Measurements from ENCODE around the gene NUB1.

Gene NUB1

DNA sequence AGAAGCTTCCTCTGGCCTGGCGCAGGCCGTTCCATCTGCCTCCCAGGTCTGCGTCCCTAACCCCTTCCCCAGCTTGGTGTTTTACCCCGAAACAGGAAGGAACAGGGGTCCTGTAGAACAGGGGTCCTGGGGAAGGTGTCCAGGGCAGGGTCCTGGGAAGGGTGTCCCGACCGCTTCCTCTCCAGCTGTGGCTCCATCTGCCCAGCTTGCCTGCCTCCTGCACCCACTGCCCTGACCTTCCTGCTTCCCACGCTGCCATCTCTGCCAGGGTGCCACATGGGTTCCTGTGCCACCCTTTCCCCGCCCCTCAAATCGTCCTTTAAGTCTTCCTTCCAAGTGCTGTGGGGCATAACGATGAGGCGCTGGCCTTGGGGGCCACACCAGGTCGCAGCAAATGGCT is 35.8 kb downstream of the NUB1 start:
- no peak for DNase-seq (ENCODE audit: low read depth)

DNA sequence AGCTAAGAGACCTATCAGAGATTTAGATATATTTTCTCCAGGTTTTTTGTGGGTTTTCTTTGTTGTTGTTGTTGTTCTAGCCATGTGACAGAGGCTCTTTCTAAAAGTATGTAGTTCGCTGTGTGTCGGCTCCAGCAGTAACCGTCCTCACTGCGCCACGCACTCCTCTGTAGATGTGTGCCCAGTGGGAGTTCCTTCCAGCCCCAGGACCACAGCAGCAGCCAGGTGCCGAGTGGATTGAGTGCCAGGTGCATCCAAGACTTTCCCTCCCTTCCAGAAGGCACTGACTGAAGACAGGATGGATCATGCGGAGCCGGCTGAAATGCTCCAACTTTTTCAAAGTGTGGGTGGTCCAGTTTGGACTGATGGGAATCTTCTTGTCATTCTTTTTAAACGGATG is 36.4 kb downstream of the NUB1 start:
- DNase-seq (ENCODE audit: low read depth), result no peak

DNA sequence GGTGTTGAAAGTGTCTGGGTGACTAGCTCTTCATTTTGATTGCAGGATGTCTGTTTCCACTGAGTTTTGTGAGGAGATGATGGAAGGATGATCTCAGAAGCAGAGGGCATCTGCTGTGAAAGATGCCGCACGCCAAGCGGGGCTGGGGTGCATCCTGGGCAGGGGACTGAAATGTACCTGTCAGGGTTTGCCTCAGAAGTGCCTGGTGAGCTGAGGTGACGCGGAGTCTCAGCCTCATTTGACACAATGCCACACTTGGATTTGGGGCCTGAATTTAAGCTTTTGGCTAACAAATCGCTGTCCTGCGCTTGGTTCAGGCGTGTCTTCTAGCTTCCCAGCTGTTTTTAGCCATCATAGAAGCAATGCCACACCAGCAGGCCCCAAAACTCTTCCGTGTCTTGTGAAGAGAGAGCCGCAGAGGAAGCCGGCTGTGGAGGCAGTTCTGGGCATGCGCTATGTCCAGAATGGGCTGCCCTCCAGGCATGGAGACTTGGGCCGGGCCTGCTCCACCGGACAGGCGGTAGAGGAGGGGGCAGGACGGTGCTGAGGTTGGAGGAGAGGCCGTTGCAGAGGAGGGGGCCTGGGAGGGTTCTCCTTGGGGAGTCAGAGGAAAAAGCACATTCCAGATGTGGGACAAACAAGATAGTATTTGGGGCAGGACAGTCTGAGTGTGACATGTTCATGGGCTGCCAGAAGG is 37.0 kb downstream of the NUB1 start:
- DNase-seq (ENCODE audit: low read depth), result no peak

GRCh38 chr7:151379193-151379520 is 37.5 kb downstream of the NUB1 start:
- DNase-seq (ENCODE audit: low read depth), result no peak

GRCh38 chr7:151379534-151380198 is 38.1 kb downstream of the NUB1 start:
- DNase-seq (ENCODE audit: low read depth), result no peak

GRCh38 chr7:151380199-151381097 is 38.8 kb downstream of the NUB1 start:
- DNase-seq (ENCODE audit: low read depth), result no peak

- no peak for DNase-seq (ENCODE audit: low read depth)
Measured at GRCh38 chr7:151381098-151381347, 39.4 kb downstream of the NUB1 start.

- DNase-seq (ENCODE audit: low read depth), result peak; percentile 5
Measured at GRCh38 chr7:151381348-151382078, 39.9 kb downstream of the NUB1 start.

GRCh38 chr7:151382079-151382885 is 40.7 kb downstream of the NUB1 start:
- DNase-seq (ENCODE audit: low read depth), result no peak

DNA sequence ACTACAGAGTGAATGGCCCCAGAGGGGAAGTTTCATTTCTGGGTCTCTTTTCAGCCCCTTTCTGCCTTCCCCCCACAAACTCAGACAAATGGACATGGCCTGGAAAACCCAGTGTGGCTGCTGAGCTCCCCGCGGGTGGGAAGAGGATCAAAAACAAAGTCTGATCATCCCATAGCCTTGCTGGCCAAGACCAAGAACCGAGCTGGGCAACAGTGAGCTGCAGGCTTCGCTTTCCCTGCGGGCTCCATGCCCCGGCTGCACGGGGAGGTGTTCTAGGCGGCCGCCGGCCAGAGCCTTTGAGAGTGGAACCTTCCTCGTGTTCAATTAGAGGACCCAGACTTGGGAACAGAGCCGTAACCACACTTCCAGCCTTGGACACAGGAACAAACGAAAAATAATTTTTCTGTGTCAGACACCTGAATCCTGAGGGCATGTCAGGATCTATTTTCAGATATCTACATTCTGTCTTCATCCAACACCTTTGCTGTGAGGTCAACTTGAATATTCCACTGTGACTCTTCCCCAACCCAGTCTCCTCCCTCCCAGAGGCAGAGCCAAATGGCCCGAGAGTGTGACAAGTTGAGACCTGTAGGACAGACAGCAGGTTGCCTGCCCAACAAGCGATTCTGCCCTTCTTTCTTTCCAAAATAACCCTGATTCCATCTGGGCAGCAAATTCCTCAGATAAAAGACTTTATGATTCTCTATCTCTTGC is 42.2 kb downstream of the NUB1 start:
- no peak for DNase-seq (ENCODE audit: low read depth)

DNA sequence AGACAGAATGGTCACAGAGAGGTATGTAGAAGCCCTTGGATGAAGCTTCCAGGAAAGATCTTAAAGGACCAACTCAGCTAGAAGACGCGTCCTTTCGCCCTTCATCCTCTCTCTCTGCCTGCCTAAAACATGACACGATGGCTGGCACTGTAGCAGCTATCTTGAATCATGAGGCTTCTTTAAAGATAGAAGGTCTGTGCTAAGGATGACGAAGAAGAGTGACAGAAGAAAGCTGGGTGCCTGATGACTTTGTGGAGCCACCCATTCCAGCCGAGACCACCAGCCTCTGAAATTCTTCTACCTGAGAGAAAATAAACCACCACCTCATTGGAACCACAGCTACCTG is 42.7 kb downstream of the NUB1 start:
- DNase-seq (ENCODE audit: low read depth), result no peak

DNA sequence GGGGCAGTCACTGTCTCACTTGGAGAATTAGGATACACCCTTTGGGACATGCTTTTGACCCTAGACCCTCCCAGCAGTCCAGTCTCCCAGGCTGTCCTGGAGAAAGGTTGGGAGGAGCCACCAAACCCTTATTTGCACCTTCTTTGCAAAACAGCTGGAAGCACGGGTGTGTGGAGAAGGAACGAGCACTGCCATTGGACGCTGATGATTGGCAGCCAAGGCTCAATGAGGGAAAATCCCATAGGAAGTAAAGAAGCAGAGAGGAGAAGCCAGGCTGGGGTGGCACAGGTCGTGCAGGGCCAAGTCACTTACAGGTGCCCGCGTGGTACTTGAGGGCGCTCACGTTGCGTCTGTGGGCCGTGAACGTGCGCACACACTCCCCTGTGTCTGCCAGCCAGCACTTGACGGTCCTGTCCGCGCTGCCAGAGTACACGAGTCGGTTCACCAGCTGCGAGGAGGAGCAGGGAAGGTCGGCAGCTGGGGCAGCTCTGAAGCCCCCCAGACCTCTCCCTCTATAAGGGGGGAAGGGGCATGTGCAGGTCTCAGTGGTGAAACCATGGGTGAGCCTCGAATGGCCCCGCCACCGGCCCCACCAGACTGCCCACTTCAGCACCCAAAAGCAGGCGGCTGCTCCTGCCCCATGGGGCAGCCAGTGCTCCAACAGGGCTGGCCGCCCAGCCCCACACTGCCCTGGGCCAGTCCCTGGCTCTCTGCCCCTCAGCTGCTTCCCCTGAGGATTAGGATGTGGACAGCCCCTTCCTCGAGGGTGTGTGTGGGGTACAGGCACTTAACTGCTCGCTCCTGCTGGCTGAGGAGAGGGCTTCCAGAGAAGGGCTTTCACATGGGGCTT is 43.4 kb downstream of the NUB1 start:
- DNase-seq (ENCODE audit: low read depth), result no peak

DNA sequence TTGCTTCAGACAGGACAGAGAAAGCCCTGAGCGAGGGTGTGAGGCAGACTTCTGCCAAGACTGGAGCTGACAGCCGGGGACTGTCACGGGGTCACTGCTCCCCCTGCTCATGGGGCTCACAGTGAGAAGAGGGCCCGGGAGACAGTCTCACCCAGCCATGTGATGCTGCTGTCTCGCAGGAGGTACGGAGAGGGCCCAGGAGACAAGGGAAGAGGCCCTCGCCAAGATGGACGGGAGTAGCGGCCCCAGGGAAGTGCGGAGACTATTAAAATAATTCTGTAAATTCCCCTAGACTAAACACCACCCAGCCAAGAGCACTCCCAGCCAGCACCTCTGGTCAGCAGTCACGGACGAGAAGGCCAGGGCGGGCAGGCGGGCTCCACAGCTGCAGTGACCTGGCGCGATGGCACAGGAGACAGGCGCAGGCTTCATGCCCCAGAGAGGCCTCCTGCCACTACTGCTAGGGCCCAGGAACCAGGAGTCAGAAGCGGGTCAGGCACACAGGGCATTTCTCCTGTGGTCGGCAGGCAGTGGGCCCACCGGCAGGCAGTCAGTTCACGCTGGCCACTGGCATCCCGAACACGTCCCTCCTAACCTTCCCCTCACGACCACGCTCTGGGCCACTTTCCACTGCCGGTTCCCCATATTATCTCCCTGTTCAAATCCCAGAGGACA is 44.2 kb downstream of the NUB1 start:
- no peak for DNase-seq (ENCODE audit: low read depth)

DNA sequence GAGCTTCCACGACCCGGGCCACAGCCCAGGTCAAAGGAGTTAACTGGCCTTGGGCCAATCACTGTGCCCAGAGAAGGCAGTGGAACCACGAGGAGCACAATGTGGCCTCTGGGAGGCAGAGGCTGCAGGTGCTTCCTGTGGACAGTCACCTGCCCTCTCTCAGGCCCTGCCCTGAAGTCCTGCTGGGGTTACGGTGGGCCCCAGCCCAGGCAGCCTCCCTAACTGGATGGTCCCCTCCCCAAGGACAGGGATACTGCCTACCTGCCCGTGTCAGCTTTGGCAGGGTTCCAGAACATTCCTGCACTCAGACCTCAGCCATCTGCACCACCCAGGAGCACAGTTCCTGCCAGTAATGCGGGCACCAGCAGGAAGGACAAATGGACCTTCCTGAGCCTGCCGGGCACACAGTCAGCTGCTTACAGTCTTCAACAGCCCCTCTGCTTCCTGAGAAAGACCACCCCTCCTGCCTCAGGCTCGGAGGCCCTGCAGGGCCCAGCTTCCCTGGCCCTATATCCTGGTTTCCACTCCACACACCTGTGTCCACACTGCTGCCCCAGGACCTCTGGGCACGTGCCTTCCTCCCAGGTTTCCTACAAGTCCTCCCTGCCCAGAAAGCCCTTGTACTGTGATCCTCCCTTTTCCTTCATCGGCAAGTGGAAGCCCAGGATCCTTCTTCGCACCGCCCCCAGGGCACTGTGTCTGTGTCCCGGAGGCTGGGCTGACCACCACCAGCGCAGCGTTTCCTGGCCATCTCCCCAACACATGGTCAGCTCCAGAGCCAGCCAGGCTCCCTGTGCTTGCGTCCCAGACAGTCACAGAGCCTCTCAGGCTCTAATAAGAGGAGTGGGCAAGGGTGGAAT is 44.9 kb downstream of the NUB1 start:
- no peak for DNase-seq (ENCODE audit: low read depth)

DNA sequence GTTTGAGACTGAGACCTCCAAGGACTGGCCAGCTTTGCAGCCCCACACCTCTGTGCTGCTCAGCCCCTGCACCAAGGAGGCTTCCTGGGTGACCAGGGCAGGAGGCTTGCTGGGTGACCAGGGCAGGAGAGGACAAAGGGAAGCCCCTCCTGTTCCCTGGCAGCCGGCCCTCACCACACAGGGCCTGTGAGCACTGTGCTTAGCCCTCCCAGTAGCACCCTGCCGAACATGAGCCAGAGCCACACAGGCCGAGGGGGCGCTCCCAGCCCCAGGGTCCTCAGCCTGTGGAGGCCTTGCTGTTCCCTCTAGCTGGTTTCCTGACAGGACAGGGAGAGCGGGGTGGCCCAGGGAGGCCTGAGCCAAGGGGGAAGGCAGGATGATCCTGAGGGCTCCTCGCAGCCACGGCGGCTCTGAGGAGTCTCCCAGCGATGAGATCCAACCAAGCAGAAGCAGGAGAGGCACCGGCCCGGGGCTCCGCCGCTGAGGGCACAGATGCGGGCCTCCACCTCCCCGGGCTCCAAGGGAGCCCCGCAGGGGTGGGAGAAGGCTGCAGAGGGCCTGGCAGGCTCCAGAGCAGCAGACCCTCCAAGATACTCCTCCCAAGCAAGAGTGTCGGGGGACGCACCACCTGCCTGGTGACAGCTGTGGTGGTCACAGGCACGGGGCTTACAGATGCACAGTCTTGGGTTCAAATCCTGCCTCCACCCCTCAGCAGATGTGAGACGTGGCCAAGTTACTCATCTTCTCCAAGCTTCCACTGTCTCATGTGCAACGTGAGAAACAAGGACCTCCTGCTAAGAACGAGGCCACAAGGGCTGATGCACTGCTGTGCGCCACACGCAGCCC is 45.8 kb downstream of the NUB1 start:
- DNase-seq (ENCODE audit: low read depth), result no peak

- DNase-seq (ENCODE audit: low read depth), result no peak
Measured at GRCh38 chr7:151388007-151388297, 46.3 kb downstream of the NUB1 start.

GRCh38 chr7:151388430-151388829 is 46.8 kb downstream of the NUB1 start:
- DNase-seq (ENCODE audit: low read depth), result no peak
